Measurements from ENCODE around the gene RERG.

DNA sequence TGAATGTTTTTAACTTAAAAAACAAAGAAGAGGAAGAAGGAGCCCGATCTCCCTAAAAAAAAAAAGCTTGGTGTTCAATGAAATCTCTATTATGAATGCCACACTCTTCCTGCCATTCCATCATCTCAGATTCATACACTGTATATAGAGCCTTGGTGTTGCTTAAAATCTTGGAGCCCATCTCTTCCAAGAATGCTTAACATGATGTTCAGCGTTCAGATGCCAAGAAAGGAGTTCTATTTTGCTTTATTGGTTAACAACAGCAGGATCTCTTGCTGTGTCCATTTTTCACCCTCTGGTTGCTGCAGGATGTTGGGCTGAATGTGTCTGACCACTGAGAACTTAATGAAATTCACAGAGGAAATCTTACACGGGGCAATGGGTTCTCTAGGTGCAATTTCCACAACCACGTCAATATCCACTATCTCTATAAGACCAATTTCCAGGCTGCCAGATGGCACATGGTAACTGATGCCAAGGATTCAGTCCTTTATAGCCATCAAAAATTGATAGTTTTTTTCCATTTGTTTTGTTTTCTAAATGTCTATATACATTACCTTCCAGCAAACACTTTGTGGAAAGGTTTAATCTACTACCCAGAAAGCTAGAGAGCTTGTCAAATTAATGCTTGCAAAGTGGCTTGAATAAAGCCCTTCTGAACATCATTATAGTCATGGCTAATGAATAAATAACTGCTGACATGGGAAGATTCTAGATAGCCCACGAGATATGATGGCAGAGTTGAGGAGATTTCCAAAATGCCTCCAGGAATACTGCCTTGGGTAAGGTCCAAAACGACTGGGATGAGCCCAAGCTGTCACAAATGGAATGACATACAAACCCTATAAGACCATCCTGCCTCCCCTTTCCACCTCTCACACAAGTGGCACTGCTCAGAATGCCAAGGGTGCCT is 26.5 kb downstream of the RERG start:
- no peak for TF ChIP-seq CTCF (conservative IDR thresholded peaks at IDR 0.05)
- TF ChIP-seq EZH2 (IDR thresholded peaks at IDR 0.05; ENCODE audit: low read depth), result no peak

All from PC-9 (cell line).